Activated naive CD4-positive, alpha-beta T cell treated with anti-CD3 and anti-CD28 coated beads, Interleukin-2, amount 10 ng/mL, durations not matched to agents 5 hours and 36 hours (primary cell): Measurements from ENCODE around the gene TUT1. TPM values are rescaled to one million over a fixed set of nuclear protein-coding genes. Genes with fewer than 3 reads are reported as not detected.

ENCODE experiments used
- microRNA-seq: library from miRNA; unstranded; fragments of <30 nt; microRNA quantifications from one replicate; pipeline ENCODE4 v1.2.0, GENCODE V29; 2022; ENCODE audit warnings: borderline microRNAs expressed, borderline replicate concordance
- total RNA-seq, 2 experiments: library from RNA; stranded (reverse); gene quantifications; one replicate each; pipeline ENCODE4 v1.2.3, GENCODE V29; 2021

TUT1 gene, protein sequence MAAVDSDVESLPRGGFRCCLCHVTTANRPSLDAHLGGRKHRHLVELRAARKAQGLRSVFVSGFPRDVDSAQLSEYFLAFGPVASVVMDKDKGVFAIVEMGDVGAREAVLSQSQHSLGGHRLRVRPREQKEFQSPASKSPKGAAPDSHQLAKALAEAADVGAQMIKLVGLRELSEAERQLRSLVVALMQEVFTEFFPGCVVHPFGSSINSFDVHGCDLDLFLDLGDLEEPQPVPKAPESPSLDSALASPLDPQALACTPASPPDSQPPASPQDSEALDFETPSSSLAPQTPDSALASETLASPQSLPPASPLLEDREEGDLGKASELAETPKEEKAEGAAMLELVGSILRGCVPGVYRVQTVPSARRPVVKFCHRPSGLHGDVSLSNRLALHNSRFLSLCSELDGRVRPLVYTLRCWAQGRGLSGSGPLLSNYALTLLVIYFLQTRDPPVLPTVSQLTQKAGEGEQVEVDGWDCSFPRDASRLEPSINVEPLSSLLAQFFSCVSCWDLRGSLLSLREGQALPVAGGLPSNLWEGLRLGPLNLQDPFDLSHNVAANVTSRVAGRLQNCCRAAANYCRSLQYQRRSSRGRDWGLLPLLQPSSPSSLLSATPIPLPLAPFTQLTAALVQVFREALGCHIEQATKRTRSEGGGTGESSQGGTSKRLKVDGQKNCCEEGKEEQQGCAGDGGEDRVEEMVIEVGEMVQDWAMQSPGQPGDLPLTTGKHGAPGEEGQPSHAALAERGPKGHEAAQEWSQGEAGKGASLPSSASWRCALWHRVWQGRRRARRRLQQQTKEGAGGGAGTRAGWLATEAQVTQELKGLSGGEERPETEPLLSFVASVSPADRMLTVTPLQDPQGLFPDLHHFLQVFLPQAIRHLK
- total RNA-seq: 10 to 100 TPM; 26.2 to 28.2 TPM

DNA sequence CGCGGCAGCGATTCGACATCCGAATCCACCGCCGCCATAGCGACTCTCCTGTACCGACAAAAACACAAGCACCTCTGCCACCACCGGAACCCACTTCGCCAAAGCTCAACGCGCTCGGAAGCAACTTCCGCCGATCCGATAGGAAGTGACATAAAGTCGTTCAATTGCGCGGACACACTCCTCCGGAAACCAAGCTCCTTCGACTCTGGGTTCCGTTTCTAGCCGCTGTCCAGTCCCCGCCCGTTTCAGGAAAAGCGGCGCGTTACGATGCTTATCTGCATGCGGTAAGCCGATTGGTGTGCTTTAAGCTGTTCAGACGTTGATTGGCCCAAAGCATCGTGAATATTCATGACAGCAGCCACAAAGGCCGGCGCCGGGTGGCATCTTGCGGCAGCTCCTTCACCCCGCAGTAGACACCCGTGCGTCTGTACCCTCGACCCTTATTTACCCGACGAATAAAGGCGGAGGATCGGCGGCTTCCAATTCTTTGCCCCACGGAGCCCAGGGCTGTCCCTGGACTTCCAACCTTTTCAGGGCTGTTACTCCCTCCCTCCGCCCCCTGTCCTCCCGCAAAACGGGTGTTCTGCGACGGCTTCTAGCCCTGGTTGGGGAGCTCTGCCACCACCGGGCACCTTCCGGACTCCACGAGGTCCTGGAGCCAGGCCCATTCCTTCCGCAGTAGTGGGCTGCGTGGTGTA lies at the start of gene TUT1:
Gene TUT1 (minus strand): TSS at position 76 of the 698 bp plus-strand sequence. CDS start 38 bp downstream, at position 38.

DNA sequence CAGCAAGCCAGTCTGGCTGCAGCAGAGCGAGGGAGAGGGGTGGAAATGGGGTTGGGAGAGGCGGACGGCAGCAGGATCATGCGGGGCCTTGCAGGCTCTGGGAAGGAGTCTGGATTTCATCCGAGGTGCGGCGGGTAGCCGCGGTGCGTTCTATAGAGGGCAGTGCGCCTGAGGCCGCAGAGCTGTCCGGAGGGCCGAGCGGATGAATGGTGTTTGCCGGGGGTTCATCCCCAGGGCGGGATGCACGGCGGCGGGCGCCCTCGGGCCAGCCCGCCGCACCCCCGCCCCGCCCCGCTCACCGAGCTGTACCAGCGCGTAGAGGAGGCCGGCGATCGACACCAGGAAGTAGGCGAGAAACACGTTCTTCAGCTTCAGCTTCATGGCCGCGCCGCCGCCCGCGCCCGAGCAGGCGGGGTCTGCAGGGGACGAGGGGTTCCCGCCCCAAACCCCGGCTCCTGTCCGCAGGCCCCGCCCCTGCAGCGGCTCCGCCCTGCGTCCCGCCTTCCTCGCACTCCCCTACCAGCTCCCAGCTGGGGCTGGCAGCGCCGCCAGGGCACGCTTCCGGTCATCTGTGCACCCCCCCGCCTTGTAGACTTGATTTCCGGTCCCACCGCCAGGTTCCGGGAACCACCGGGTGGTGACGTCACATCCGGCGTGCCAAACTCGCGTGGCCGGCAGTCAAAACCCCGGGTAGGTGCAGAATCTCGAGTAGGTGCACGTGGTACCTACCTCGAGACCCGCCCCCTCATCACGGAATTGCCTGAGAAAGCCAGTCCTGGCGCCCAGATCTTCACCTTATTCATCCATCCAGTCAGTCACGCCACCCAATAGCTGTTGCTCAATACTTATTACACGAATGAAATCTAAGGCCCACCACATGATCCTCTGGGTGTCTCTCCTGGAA lies 30.5 kb upstream of the TUT1 start, which contains the start of gene B3GAT3:
Gene B3GAT3 (minus strand): TSS at position 420 of the 904 bp plus-strand sequence. CDS start 39 bp downstream, at position 381.

DNA sequence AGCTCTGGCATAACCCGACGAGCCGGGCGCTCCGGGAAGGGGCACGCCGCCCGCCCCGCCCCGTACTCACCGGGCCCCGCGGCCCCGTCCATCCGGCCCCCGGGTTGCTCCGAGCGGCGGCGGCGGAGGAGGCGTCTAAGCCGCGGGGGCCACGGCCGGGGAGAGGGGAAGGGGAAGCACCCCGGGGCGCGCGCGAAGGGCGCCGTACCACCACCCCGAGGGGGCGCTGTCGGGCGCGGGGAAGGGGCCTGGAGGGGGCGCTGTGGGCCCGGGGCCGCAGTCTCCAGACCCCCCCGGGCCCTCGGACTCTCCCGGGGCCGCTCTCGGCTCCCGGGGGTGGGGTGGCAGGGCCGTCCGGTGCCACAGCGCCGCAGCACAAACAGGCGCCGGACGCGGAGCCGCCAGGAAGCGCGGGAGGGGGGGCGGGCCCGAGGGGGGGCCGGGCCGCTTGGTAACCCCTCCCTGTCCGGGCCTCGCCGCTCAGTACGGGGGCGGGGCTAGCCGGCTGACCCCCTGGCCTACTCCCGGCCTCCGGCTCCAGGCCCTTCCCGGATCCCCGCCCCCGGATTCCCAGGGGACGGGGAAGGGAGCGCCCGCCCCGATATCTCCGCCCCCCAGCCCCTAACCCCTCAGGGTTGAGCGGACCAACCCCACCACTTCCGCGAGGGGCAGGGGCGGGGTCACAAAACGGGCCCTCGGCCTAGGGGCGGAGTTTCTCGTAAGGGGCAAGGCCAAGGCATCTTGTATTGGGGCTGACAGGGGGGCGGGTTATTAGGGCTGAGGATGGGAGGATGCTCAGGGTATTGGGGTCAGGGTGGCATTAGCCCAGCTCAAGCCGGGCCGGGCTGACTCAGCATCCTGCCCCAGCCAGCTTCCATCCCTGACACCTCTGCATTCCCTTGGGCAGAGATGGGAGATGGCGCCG lies 21.3 kb upstream of the TUT1 start, which contains the start of the genes EML3 and ROM1:
Gene EML3 (minus strand): TSS at position 410 of the 925 bp plus-strand sequence. CDS start 318 bp downstream, at position 92.
Gene ROM1 (plus strand): TSS at position 892 of the 925 bp plus-strand sequence. CDS start 25 bp downstream, at position 917.

DNA sequence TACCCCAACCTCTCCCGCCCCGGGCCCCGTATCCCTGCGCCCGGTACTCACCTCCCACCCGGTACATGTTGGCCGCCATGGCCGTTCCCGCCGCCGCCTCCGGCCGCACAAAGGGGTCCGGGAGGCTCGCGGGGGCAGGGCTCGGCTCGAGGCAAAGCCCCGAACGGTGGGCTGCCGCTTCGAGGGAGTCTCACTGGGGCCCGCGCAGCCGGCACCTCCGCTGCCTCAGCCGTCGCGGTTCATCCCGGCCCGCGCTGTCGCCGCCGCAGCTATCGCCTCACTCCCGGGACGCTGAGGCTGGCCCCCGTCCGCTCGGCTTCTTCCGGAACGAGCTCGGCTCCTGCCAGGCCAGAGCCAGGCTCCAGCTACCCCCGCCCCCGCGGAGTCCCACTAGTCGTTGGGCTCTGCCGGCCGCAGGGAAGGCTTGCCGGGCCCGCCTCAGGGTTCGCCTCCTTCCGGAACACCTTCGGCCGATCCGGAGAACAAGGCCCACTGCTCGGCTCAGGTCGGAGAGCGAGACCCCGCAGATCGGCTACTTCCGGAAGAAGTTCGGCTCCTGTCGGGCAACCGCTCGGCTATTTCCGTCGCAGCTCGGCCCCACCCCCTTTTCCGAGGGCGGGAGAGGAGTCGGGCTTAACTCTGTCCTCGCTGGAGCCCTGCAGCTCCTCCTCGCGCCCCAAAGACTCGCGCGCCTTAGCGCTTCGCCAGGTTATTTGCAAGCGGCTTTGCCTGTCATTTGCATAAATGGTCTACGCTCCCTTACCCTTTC lies 10.2 kb upstream of the TUT1 start, which contains the start of gene MTA2:
Gene MTA2 (minus strand): TSS at position 494 of the 769 bp plus-strand sequence. CDS start 415 bp downstream, at position 79.

DNA sequence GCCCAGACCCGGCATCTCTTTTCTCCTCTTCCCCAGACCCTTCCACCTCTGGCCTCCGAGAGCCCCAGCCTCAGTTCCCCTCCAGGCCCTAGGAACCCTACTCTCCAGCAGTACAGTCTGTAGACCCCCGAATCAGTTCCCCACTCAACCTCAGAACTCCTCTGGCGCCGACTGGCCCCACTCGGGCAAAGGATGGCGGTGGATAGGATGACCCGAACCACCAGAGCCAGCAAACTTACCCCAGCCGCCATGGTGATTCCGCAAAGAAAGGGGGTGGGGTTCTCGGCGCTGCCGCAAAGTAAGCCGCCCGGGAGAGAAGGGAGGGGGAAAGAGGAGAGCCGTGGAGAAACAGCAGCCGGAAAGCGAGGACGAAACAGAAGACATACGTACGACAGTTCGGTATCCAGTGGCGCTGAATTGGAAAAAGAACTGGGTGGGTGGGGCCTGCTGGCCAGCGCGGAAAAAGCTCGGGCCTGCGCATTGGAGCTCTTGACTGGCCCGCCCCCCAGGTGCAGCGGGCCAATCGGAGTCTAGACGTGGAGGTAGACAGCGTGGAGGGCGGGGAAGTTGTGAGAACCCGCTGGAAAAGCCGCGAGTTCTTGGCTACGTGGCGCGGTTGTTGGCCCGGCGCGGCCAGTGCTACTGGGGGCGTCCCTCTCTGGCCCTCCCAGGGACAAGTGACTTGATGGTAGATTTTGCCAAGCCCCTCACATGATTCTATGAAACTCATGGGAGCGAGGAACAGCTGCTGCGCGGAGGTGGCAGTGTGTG lies 17.5 kb downstream of the TUT1 start, which contains the start of gene EEF1G:
Gene EEF1G (minus strand): TSS at position 300 of the 771 bp plus-strand sequence. CDS start 49 bp downstream, at position 251.

DNA sequence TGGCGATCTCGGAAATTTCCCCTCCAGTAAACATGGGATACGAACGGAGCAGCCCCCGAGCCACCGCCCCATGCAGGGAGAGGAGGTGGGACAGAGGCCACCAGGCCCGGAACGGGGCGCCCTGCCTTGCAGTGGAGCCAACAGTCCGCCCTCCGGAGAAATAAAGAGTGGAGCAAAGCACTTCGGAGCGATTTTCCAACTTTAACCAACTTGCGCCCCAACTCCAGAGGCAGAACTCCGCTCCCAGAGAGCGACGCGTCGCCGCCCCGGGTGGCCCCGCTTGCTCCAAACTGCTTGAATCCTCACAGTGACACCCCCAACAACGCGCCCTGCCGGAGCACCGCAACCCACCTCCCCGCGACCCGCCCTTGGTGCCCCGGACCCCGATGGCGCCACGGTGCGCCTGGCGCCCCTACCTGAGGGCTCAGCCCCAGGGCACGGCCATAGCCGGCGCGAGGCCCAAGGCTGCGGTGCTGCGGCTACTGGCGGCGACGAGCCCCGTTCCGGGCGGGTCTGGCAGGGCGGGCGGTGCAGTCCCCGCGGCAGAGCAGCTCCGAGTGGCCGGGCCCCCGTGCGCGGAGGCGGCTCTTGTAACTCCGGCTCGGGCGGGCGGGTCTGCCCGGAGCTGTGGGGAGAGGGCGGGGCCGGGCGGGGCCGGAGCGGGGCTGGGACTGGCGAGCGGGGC lies 44.9 kb downstream of the TUT1 start, which contains the start of gene AHNAK:
Gene AHNAK (minus strand): TSS at position 563 of the 685 bp plus-strand sequence. CDS start 10,708 bp downstream, outside the sequence.

Small RNA genes within 50 kb of the gene (microRNA-seq; reads per million reads assigned to microRNA genes)
- not detected for gene MIR6747

Other genes starting within 250 kb of the TUT1 start
- not detected for gene SCGB1A1, start 172.5 kb downstream of the TUT1 start, total RNA-seq
- gene AHNAK, start 44.7 kb downstream of the TUT1 start, total RNA-seq: 100 to 1,000 TPM in 1 of 2 experiments, 10 to 100 TPM in 1; 96.0 to 111 TPM
- gene EEF1G, start 17.6 kb downstream of the TUT1 start, total RNA-seq: 1,000 to 10,000 TPM; 1,877 to 1,888 TPM
- gene MTA2, start 10.3 kb upstream of the TUT1 start, total RNA-seq: 100 to 1,000 TPM; 208 to 223 TPM
- gene EML3, start 21.3 kb upstream of the TUT1 start, total RNA-seq: 100 to 1,000 TPM; 133 to 139 TPM
- 1 to 10 TPM; 1.1 to 1.7 TPM for gene ROM1, start 21.7 kb upstream of the TUT1 start, total RNA-seq
- 10 to 100 TPM; 70.9 to 73.2 TPM for gene B3GAT3, start 30.5 kb upstream of the TUT1 start, total RNA-seq
- 100 to 1,000 TPM; 297 to 300 TPM for gene GANAB, start 55.1 kb upstream of the TUT1 start, total RNA-seq
- gene INTS5, start 61.8 kb upstream of the TUT1 start, total RNA-seq: 10 to 100 TPM; 31.4 to 32.4 TPM
- gene C11orf98, start 73.7 kb upstream of the TUT1 start, total RNA-seq: 10 to 100 TPM; 83.3 to 83.8 TPM
- 10 to 100 TPM; 12.8 to 14.2 TPM for gene CSKMT, start 73.8 kb upstream of the TUT1 start, total RNA-seq
- 1 to 10 TPM; 6.2 to 8.1 TPM for gene UQCC3, start 80.2 kb upstream of the TUT1 start, total RNA-seq
- gene LBHD1, start 80.7 kb upstream of the TUT1 start, total RNA-seq: 10 to 100 TPM; 26.5 to 28.9 TPM
- gene UBXN1, start 87.5 kb upstream of the TUT1 start, total RNA-seq: 100 to 1,000 TPM; 157 to 162 TPM
- gene LRRN4CL, start 98.0 kb upstream of the TUT1 start, total RNA-seq: under 1 TPM; 0.14 to 0.35 TPM
- gene BSCL2, start 115.9 kb upstream of the TUT1 start, total RNA-seq: 10 to 100 TPM; 26.6 to 33.7 TPM
- not detected for gene GNG3, start 116.2 kb upstream of the TUT1 start, total RNA-seq
- 10 to 100 TPM; 60.2 to 63.0 TPM for gene HNRNPUL2, start 135.9 kb upstream of the TUT1 start, total RNA-seq
- gene TTC9C, start 137.0 kb upstream of the TUT1 start, total RNA-seq: 10 to 100 TPM; 42.4 to 43.6 TPM
- gene ZBTB3, start 162.6 kb upstream of the TUT1 start, total RNA-seq: 10 to 100 TPM; 14.8 to 17.8 TPM
- 10 to 100 TPM; 84.5 to 93.5 TPM for gene POLR2G, start 170.1 kb upstream of the TUT1 start, total RNA-seq
- gene TAF6L, start 179.9 kb upstream of the TUT1 start, total RNA-seq: 10 to 100 TPM; 21.3 to 22.1 TPM
- gene TMEM179B, start 195.9 kb upstream of the TUT1 start, total RNA-seq: 10 to 100 TPM; 45.4 to 45.5 TPM
- gene TMEM223, start 200.5 kb upstream of the TUT1 start, total RNA-seq: 10 to 100 TPM; 19.1 to 21.5 TPM
- 100 to 1,000 TPM; 101 to 104 TPM for gene NXF1, start 213.9 kb upstream of the TUT1 start, total RNA-seq
- gene STX5, start 240.5 kb upstream of the TUT1 start, total RNA-seq: 10 to 100 TPM; 43.5 to 43.8 TPM
- gene TEX54, start 241.3 kb upstream of the TUT1 start, total RNA-seq: not detected
- 10 to 100 TPM; 64.7 to 71.4 TPM for gene WDR74, start 248.1 kb upstream of the TUT1 start, total RNA-seq